Stimulated activated CD4-positive, alpha-beta T cell treated with anti-CD3 and anti-CD28 coated beads, TNF-alpha, amount 100 ng/mL, for 4 hours (primary cell): Measurements from ENCODE around the gene NDUFS8.
"Not testable (repeated sequence)": the region's sequence is repeated elsewhere in the genome, so short reads cannot be mapped to it uniquely, and the experiment has no call there.

Experiments used
- DNase-seq, 3 experiments: peaks; one replicate each; pipeline ENCODE4 v3.0.0-alpha.2; 2020; ENCODE audit warnings: low read depth in 3 of 3

NDUFS8 gene

GRCh38 chr11:68030318-68031143 is at the start of gene NDUFS8:
NDUFS8 (plus strand) TSS chr11:68030681; CDS start chr11:68032152, 1,471 bp downstream.
- DNase-seq = peak; percentile 93 to 95 (median 95)

- not testable (repeated sequence) for DNase-seq
These were observed 49.3 kb upstream of the NDUFS8 start for GRCh38 chr11:67981226-67981625.

- not testable (repeated sequence) for DNase-seq
These were observed 48.1 kb upstream of the NDUFS8 start for GRCh38 chr11:67982255-67982857.

GRCh38 chr11:67983951-67984350 is 46.5 kb upstream of the NDUFS8 start:
- no peak for DNase-seq

GRCh38 chr11:67985302-67985701 is 45.2 kb upstream of the NDUFS8 start:
- not testable (repeated sequence) for DNase-seq

GRCh38 chr11:67990546-67991346 is 39.7 kb upstream of the NDUFS8 start:
- not testable (repeated sequence) for DNase-seq

- DNase-seq = not testable (repeated sequence)
These were observed 38.9 kb upstream of the NDUFS8 start for GRCh38 chr11:67991347-67992121.

GRCh38 chr11:67993821-67994220 is 36.7 kb upstream of the NDUFS8 start:
- DNase-seq = not testable (repeated sequence)

GRCh38 chr11:67994387-67994786 is 36.1 kb upstream of the NDUFS8 start:
- DNase-seq = not testable (repeated sequence)

GRCh38 chr11:67995129-67995528 is 35.4 kb upstream of the NDUFS8 start:
- not testable (repeated sequence) for DNase-seq

- not testable (repeated sequence) for DNase-seq
These were observed 34.9 kb upstream of the NDUFS8 start for GRCh38 chr11:67995579-67995978.

GRCh38 chr11:67996051-67996450 is 34.4 kb upstream of the NDUFS8 start:
- no peak for DNase-seq

- no peak for DNase-seq
These were observed 33.6 kb upstream of the NDUFS8 start for GRCh38 chr11:67996622-67997474.

GRCh38 chr11:67997475-67997921 is 33.0 kb upstream of the NDUFS8 start:
- no peak for DNase-seq

- DNase-seq = no peak
These were observed 32.1 kb upstream of the NDUFS8 start for GRCh38 chr11:67998150-67999045.

- no peak for DNase-seq
These were observed 31.3 kb upstream of the NDUFS8 start for GRCh38 chr11:67999201-67999629.

GRCh38 chr11:67999704-68000103 is 30.8 kb upstream of the NDUFS8 start:
- no peak for DNase-seq

- DNase-seq = no peak
These were observed 27.9 kb upstream of the NDUFS8 start for GRCh38 chr11:68002575-68002937.
